GM12865 (cell line): Measurements from ENCODE around the gene ATP5MK.

ENCODE experiments used
- DNase-seq: peaks from one replicate; pipeline ENCODE4 v3.0.0; 2010; ENCODE audit warnings: low read depth
- H3K4me3 ChIP-seq: 2 replicates; pipeline ENCODE4 v1.5.1; 2011; ENCODE audit warnings: mild to moderate bottlenecking, low read depth, low read length, control low read depth
- CTCF ChIP-seq: IDR thresholded peaks from 2 replicates; pipeline ENCODE4 v1.5.1; 2011; ENCODE audit warnings: low read length, control low read depth, low read depth, inconsistent platforms; ENCODE audit not compliant: insufficient read depth; ENCODE audit errors: missing control alignments

ATP5MK gene

GRCh38 chr10:103413564-103413963 lies 17.3 kb upstream of the ATP5MK start:
- H3K4me3 ChIP-seq, result no peak overlapping the region
- no peak for TF ChIP-seq CTCF
- DNase-seq, result no peak

- H3K4me3 ChIP-seq, result peak overlapping the region; percentile 88
- DNase-seq, result peak; percentile 30
- no peak for TF ChIP-seq CTCF
These were observed 1.0 kb upstream of the ATP5MK start for GRCh38 chr10:103397191-103397825.

GRCh38 chr10:103396789-103397087 lies 463 bp upstream of the ATP5MK start:
- H3K4me3 ChIP-seq, result peak overlapping the region; percentile 88
- no peak for DNase-seq
- no peak for TF ChIP-seq CTCF

GRCh38 chr10:103395754-103396066 lies 565 bp downstream of the ATP5MK start:
- no peak for DNase-seq
- peak overlapping the region; percentile 88 for H3K4me3 ChIP-seq
- no peak for TF ChIP-seq CTCF

GRCh38 chr10:103394180-103394579 lies 2.1 kb downstream of the ATP5MK start:
- TF ChIP-seq CTCF, result no peak
- H3K4me3 ChIP-seq, result no peak overlapping the region
- no peak for DNase-seq

- no peak for TF ChIP-seq CTCF
- no peak overlapping the region for H3K4me3 ChIP-seq
- DNase-seq, result peak; percentile 73
These were observed 13.5 kb downstream of the ATP5MK start for GRCh38 chr10:103382769-103383168.

- H3K4me3 ChIP-seq, result no peak overlapping the region
- DNase-seq, result no peak
- no peak for TF ChIP-seq CTCF
These were observed 22.0 kb downstream of the ATP5MK start for GRCh38 chr10:103374263-103374662.
